ENCODE results near the gene MTFP1. TPM values are rescaled to one million over a fixed set of nuclear protein-coding genes. Genes with fewer than 3 reads are reported as not detected.
A peak's percentile ranks its signal among the peaks of the same experiment; 100 is the strongest.

Gene MTFP1
- total and polyA plus RNA-seq, 9 of the 15 experiments (the other 6 are each of a cell fraction or from before 2014, with no cell fraction given): 10.7 to 52.0 (median 30.1) TPM

GRCh38 chr22:30425616-30426387, at the start of gene MTFP1 (continued):
- TF ChIP-seq MXD1 (CRISPR knock-in tag; IDR thresholded peaks at IDR 0.05; ENCODE audit: borderline replicate concordance, poor library complexity, severe bottlenecking) (no peak), DPF2 (IDR thresholded peaks at IDR 0.05) (no peak), FOXA1 (IDR thresholded peaks at IDR 0.05; ENCODE audit: borderline replicate concordance) (no peak), CUX1 (CRISPR knock-in tag; IDR thresholded peaks at IDR 0.05) (no peak), ZFP1 (CRISPR knock-in tag; IDR thresholded peaks at IDR 0.05) (no peak), NCOA2 (IDR thresholded peaks at IDR 0.05; ENCODE audit: partially characterized antibody in 2 of 2) (peak in 1 of 2 experiments; percentile 97), ZNF764 (CRISPR knock-in tag; IDR thresholded peaks at IDR 0.05; ENCODE audit: low read depth) (no peak), POLR3G (IDR thresholded peaks at IDR 0.05; ENCODE audit: extremely low read depth, insufficient read length, insufficient replicate concordance) (no peak), CREB3 (tag; conservative IDR thresholded peaks at IDR 0.05; ENCODE audit: low read depth) (no peak), TSC22D4 (tag; IDR thresholded peaks at IDR 0.05) (no peak), SOX6 (IDR thresholded peaks at IDR 0.05) (no peak), RBM17 (IDR thresholded peaks at IDR 0.05; ENCODE audit: borderline replicate concordance, low read depth, low read length) (no peak), ZNF277 (CRISPR knock-in tag; IDR thresholded peaks at IDR 0.05; ENCODE audit: borderline replicate concordance) (no peak), SIRT6 (IDR thresholded peaks at IDR 0.05; ENCODE audit: low read depth, low read length) (no peak), FOSL1 (tag; conservative IDR thresholded peaks at IDR 0.05) (no peak), THRAP3 (IDR thresholded peaks at IDR 0.05; ENCODE audit: borderline replicate concordance) (no peak), IRF2 (CRISPR knock-in tag; IDR thresholded peaks at IDR 0.05) (no peak), ZNF133 (CRISPR knock-in tag; IDR thresholded peaks at IDR 0.05) (no peak), TGIF2 (CRISPR knock-in tag; IDR thresholded peaks at IDR 0.05) (no peak), ZNF561 (CRISPR knock-in tag; conservative IDR thresholded peaks at IDR 0.05) (no peak), KLF6 (CRISPR knock-in tag; IDR thresholded peaks at IDR 0.05; ENCODE audit: borderline replicate concordance) (no peak)
